ENCODE measurements around the gene ERP44. TPM values are rescaled to one million over a fixed set of nuclear protein-coding genes. Genes with fewer than 3 reads are reported as not detected.

Gene ERP44
- total and polyA plus RNA-seq, 8 donors = 24.7 to 37.3 (median 31.5) TPM

GRCh38 chr9:99929652-99930051, 169.1 kb downstream of the ERP44 start:
- no peaks in the 10 kb centered on the region for H3K27me3 ChIP-seq
- DNase-seq (no peak), ATAC-seq (no peak)
- H3K9me3 ChIP-seq = peaks cover 0 to 17% of the 10 kb centered on the region in 2 donors
- no peak for TF ChIP-seq CTCF (IDR thresholded peaks at IDR 0.05)
- no peaks in the 10 kb centered on the region for H3K4me1 ChIP-seq
- H3K27ac ChIP-seq = no peak overlapping the region
- H3K4me3 ChIP-seq = no peak overlapping the region
- peaks cover 0 to 27% of the 10 kb centered on the region in 2 donors for H3K36me3 ChIP-seq
- intact Hi-C loops (cut with DNase I) = no loop called here

Other genes with a start within 250 kb of the ERP44 start
- 10 to 100 TPM; 34.3 to 37.3 TPM for gene STX17, start 192.3 kb downstream of the ERP44 start, total RNA-seq
- gene STX17, start 192.3 kb downstream of the ERP44 start, polyA plus RNA-seq (ENCODE audit: insufficient read length in 6 of 6) = 10 to 100 TPM; 35.3 to 47.9 (median 38.5) TPM
- gene INVS, start 243 bp upstream of the ERP44 start, total RNA-seq = 10 to 100 TPM; 21.5 to 22.6 TPM
- 10 to 100 TPM; 23.8 to 29.9 (median 25.4) TPM for gene INVS, start 243 bp upstream of the ERP44 start, polyA plus RNA-seq (ENCODE audit: insufficient read length in 6 of 6)

All from left lung (tissue), 10 donors.